ENCODE measurements around the gene HAS3. TPM values are rescaled to one million over a fixed set of nuclear protein-coding genes. Genes with fewer than 3 reads are reported as not detected.

The HAS3 gene
- total RNA-seq, 2 donors from 2014 or later, result 0.11 to 0.28 TPM

GRCh38 chr16:69077251-69077650 lies 28.2 kb upstream of the HAS3 start:
- Histone ChIP-seq H3K9me3 (no peaks in the 10 kb centered on the region), H3K4me3 (no peak overlapping the region), H3K4me1 (peaks cover 0 to 4% of the 10 kb centered on the region in 2 donors), H3K36me3 (no peaks in the 10 kb centered on the region), H3K27me3 (no peaks in the 10 kb centered on the region), H3K27ac (no peak overlapping the region)
- no peak for TF ChIP-seq CTCF (IDR thresholded peaks at IDR 0.05)
- no peak for DNase-seq (ENCODE audit: low spot score)

GRCh38 chr16:69078073-69078472 lies 27.4 kb upstream of the HAS3 start:
- DNase-seq (ENCODE audit: low spot score), result no peak
- TF ChIP-seq CTCF (IDR thresholded peaks at IDR 0.05), result no peak
- Histone ChIP-seq H3K9me3 (no peaks in the 10 kb centered on the region), H3K36me3 (no peaks in the 10 kb centered on the region), H3K27ac (no peak overlapping the region), H3K27me3 (no peaks in the 10 kb centered on the region), H3K4me1 (no peaks in the 10 kb centered on the region), H3K4me3 (no peak overlapping the region)

- DNase-seq (ENCODE audit: low spot score), result no peak
These were observed 25.8 kb upstream of the HAS3 start for GRCh38 chr16:69079697-69080096.

GRCh38 chr16:69083306-69083941 lies 22.0 kb upstream of the HAS3 start:
- Histone ChIP-seq H3K4me3 (no peak overlapping the region), H3K9me3 (no peaks in the 10 kb centered on the region), H3K27ac (no peak overlapping the region), H3K4me1 (peaks cover 0 to 7% of the 10 kb centered on the region in 2 donors), H3K36me3 (no peaks in the 10 kb centered on the region), H3K27me3 (no peaks in the 10 kb centered on the region)
- no peak for TF ChIP-seq CTCF (IDR thresholded peaks at IDR 0.05)
- DNase-seq (ENCODE audit: low spot score), result no peak

More at GRCh38 chr16:69079697-69080096, 25.8 kb upstream of the HAS3 start:
- Histone ChIP-seq H3K36me3 (no peaks in the 10 kb centered on the region), H3K27ac (no peak overlapping the region), H3K4me3 (no peak overlapping the region), H3K27me3 (no peaks in the 10 kb centered on the region), H3K9me3 (no peaks in the 10 kb centered on the region), H3K4me1 (peaks cover 0 to 7% of the 10 kb centered on the region in 2 donors)
- no peak for TF ChIP-seq CTCF (IDR thresholded peaks at IDR 0.05)

- no peak for DNase-seq (ENCODE audit: low spot score)
- Histone ChIP-seq H3K9me3 (no peaks in the 10 kb centered on the region), H3K4me1 (peaks cover 0 to 7% of the 10 kb centered on the region in 2 donors), H3K27me3 (no peaks in the 10 kb centered on the region), H3K27ac (no peak overlapping the region), H3K36me3 (no peaks in the 10 kb centered on the region), H3K4me3 (no peak overlapping the region)
- no peak for TF ChIP-seq CTCF (IDR thresholded peaks at IDR 0.05)
These were observed 21.2 kb upstream of the HAS3 start for GRCh38 chr16:69084289-69084688.

All from right atrium auricular region (tissue), 2 donors.